ENCODE data around the gene FAM181B. TPM values are rescaled to one million over a fixed set of nuclear protein-coding genes. Genes with fewer than 3 reads are reported as not detected.
"Not testable (repeated sequence)": the region's sequence is repeated elsewhere in the genome, so short reads cannot be mapped to it uniquely, and the experiment has no call there.

Gene FAM181B
- total RNA-seq, 1 experiment from 2014 or later = not detected

DNA sequence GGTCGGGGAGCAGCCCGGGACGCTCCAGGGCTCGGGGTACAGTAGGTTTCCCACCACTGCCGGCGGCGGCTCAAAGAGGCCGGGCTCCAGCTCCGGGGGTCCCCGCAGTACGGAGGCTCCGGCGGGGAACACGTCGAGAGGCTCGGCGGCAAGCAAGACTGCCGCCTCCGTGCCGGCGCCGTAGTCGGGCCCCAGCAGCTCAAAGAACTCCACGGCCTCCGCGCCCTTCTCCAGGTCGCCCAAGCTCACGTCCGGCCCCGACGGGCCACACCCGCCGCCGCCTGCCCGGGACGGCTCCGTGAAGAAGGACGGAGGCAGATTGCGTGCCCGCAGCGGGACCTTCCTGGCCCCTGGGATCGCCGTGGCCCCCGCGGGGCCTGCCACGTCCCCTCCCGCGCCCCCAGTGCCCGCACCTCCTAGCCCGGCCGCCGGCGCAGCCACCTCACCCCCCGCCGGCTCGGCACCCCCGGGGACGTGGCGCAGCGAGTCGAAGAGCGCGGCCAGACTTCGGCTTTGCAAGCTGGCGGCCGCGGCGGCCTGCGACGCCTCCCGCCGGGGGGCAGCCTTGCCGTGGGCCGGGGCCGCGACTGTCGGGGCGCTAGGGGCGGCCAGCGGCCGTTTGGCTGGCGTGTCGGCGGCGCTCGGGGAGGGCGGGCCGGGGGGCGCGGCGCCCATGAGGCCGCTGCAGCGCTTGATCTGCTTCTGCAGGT is 775 bp downstream of the FAM181B start:
- no peak for DNase-seq (ENCODE audit: low read depth)

DNA sequence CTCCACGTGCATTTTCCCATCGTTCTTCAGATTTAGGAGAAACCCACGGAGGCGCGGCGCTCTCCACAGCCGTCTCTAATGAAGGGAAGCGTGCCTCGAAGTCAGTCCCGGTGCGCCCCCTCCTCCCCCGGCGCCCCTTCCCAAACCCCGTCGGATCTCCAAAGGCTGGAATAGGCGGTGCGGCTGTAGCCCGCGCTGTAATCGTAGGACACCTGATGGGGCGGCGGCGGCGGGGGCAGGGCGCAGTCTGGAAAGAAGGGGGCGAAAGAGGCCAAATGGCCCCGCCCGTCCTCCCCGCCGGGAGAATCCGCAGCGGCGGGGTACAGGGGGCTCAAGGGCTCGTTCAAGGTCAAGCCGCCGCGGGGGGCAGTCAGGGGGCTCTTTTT is 1.3 kb downstream of the FAM181B start:
- DNase-seq (ENCODE audit: low read depth) = no peak

- DNase-seq (ENCODE audit: low read depth) = no peak
Observed at GRCh38 chr11:82731691-82732277, 1.9 kb downstream of the FAM181B start.

- DNase-seq (ENCODE audit: low read depth) = no peak
Observed at GRCh38 chr11:82730754-82731153, 2.9 kb downstream of the FAM181B start.

DNA sequence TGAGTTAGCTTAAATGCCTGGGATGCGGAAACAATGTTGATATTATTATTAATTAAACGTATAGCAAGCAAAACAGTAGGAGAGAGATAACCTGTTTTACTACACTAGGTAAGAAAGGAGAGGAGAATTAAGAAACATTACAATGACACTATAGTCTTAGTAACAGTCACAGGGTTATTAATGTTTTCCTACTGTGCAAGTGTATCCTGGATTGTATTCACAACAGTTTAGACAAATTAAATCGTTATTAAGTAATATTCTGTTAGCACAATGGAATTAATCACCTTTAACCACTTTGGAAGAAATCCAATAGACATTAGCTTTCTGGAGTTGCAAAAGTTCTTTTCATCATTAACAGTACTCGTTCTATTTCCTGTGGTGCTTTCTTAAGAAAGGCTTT is 3.4 kb downstream of the FAM181B start:
- no peak for DNase-seq (ENCODE audit: low read depth)

DNA sequence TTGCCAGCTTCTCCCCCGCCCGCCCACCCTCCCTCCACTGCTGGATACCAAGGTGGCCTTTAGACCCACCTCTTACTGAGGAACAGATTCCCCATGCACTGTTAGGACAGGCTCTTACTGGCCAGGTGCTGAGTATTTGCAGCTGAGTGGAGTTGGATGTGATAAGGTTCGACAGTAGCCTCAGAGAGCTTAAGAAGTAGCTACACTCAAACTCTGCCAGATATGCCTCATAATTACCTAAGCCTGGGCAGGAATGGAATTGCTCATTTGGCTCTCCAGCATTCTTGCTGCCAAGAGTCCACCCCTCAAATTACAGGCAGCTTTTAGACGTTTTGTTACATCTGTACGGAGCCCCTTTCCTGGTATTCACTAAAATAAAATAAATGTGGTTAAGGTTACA is 9.6 kb downstream of the FAM181B start:
- DNase-seq (ENCODE audit: low read depth) = no peak

DNA sequence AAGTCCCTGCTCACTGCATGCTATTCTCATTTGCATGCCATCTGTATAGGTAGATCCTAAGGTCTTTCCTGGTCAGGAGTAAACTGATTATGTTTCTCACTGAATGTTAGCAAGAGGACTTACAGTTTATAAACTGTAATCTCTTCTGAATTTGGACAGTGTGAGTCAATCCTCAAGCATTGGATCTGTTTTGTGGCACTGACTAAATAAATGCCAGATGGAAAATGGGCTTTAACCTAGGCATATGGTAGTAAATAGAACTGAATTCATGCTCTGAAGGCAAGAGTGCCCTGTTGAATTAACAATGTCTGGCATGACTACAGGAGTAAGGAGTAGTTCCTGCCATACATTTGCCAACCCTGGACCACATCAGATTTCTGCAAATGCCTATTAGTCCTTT is 11.4 kb downstream of the FAM181B start:
- DNase-seq (ENCODE audit: low read depth) = no peak

GRCh38 chr11:82720267-82721065 is 13.2 kb downstream of the FAM181B start:
- DNase-seq (ENCODE audit: low read depth) = no peak

- no peak for DNase-seq (ENCODE audit: low read depth)
Observed at GRCh38 chr11:82719361-82720105, 14.1 kb downstream of the FAM181B start.

GRCh38 chr11:82718821-82719220 is 14.8 kb downstream of the FAM181B start:
- DNase-seq (ENCODE audit: low read depth) = no peak

DNA sequence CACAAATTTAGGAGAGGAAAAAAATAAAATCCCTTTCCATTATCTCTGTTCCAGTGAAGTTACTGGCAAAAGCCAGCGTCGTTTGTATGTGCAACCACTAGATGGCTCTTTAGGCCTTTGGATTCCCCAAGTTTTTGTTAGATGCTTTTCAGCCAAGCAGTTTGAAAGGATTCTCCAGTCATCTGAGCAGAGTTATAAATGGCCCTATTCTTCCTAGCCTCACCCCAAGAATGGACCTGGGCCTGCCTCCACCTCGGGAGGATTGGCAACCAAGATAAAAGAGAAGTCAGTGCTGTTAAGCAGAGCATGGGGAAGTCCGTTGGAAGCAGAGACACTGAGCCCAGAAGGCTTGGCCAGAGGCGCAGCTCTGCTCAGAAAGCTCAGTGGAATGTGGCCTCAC is 15.4 kb downstream of the FAM181B start:
- DNase-seq (ENCODE audit: low read depth) = peak; percentile 49

GRCh38 chr11:82714346-82715174 is 19.1 kb downstream of the FAM181B start:
- no peak for DNase-seq (ENCODE audit: low read depth)

GRCh38 chr11:82711648-82712047 is 22.0 kb downstream of the FAM181B start:
- no peak for DNase-seq (ENCODE audit: low read depth)

- DNase-seq (ENCODE audit: low read depth) = no peak
Observed at GRCh38 chr11:82703796-82704195, 29.9 kb downstream of the FAM181B start.

- no peak for DNase-seq (ENCODE audit: low read depth)
Observed at GRCh38 chr11:82703226-82703625, 30.4 kb downstream of the FAM181B start.

DNA sequence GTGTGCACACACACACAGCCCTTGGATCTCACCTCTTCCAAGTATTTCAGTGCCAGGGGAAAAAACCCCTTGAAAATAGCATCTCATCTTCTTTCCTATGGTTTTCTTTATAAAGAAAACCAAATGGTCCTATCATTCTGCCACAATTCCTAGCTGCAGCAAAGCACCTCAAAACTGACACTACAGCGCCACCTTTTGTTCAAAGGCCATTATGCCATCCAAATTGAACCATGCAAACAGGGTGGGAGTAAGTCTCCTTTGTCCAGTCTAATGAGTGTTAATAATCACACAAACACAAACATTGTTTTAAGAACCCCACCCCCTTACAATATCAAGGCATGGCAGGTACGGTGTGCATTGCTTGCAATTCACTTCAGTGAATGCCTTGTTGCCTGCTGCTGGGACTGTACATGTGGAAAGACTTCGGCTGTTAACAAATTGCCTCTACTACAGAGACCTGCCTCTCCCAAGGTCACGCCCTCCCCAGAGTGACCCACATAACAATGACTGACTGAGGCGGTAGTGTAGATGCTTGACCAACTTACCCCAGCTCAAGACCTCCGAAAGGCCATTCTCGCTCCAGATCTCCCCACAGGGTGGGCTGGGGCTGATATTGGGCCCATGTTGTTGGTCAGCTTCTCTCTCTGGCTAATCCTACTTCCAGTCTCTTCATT is 31.7 kb downstream of the FAM181B start:
- DNase-seq (ENCODE audit: low read depth) = peak; percentile 11

GRCh38 chr11:82698576-82699352 is 34.9 kb downstream of the FAM181B start:
- DNase-seq (ENCODE audit: low read depth) = no peak

- DNase-seq (ENCODE audit: low read depth) = no peak
Observed at GRCh38 chr11:82692981-82693380, 40.7 kb downstream of the FAM181B start.

DNA sequence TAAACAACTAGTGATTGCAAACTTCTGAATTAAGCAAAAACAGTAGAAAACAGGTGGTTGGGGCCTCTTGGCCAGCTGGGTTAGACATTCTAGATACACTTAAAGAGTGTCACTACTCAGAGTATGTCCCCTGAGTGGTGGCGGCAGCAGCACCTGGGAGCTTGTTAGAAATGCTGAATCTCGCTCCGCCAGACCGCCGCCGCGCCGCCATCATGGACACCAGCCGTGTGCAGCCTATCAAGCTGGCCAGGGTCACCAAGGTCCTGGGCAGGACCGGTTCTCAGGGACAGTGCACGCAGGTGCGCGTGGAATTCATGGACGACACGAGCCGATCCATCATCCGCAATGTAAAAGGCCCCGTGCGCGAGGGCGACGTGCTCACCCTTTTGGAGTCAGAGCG is 44.3 kb downstream of the FAM181B start:
- not testable (repeated sequence) for DNase-seq (ENCODE audit: low read depth)

DNA sequence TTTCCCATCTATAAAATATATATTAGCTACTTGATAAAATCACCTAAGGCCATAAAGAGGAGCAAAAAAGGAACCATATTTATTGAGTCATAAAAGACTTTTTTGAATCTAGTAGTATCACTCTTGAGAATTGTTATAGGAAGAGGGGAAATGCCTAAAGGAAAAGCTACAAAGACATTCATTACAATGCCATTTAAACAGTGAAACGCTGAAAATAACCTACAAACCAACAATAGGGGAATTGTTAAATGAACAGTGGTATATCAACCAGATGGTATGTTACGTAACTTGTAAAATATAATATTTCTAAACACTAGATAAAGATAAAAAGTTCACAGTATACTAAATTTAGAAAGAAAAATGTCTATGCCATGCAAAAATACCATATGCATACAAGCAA is 47.5 kb downstream of the FAM181B start:
- DNase-seq (ENCODE audit: low read depth) = no peak

Data from RPMI7951 (cell line).